ENCODE measurements around the gene ZBTB6.

The ZBTB6 gene

GRCh38 chr9:122883125-122883524 is 30.0 kb downstream of the ZBTB6 start:
- Histone ChIP-seq H3K4me1 (ENCODE audit: control insufficient read depth, insufficient read depth, low read length) (no peaks in the 10 kb centered on the region), H3K36me3 (ENCODE audit: control insufficient read depth in 2 of 2, insufficient read depth in 1 of 2, low read length in 2 of 2) (peaks cover 47 to 73% of the 10 kb centered on the region in 2 experiments), H3K4me3 (ENCODE audit: low read depth, low read length) (no peak overlapping the region), H3K9me3 (ENCODE audit: control insufficient read depth, insufficient read depth, low read depth, low read length) (no peaks in the 10 kb centered on the region), H3K27ac (ENCODE audit: extremely low read depth, low read depth, low read length) (no peak overlapping the region)
- TF ChIP-seq ZNF148 (tag by site-specific recombination; IDR thresholded peaks at IDR 0.05; ENCODE audit: borderline replicate concordance) (no peak), WT1 (tag by site-specific recombination; IDR thresholded peaks at IDR 0.05) (no peak), ZNF544 (tag by site-specific recombination; IDR thresholded peaks at IDR 0.05) (no peak), ZFP41 (tag by site-specific recombination; IDR thresholded peaks at IDR 0.05; ENCODE audit: borderline replicate concordance) (no peak), TRIM28 (IDR thresholded peaks at IDR 0.05; ENCODE audit: borderline replicate concordance, low read length) (no peak), ZBTB44 (tag by site-specific recombination; IDR thresholded peaks at IDR 0.05) (no peak), ZNF548 (tag by site-specific recombination; IDR thresholded peaks at IDR 0.05) (no peak), ZNF670 (tag by site-specific recombination; IDR thresholded peaks at IDR 0.05; ENCODE audit: low read depth) (no peak), ZNF132 (tag by site-specific recombination; IDR thresholded peaks at IDR 0.05; ENCODE audit: borderline replicate concordance) (no peak), ZNF473 (tag by site-specific recombination; IDR thresholded peaks at IDR 0.05) (no peak), ZNF639 (tag by site-specific recombination; IDR thresholded peaks at IDR 0.05) (no peak), ZNF48 (tag by site-specific recombination; IDR thresholded peaks at IDR 0.05) (no peak), GLIS2 (tag by site-specific recombination; IDR thresholded peaks at IDR 0.05) (no peak), ZNF174 (tag by site-specific recombination; IDR thresholded peaks at IDR 0.05) (no peak), OSR2 (tag by site-specific recombination; IDR thresholded peaks at IDR 0.05) (no peak), ZNF202 (tag by site-specific recombination; IDR thresholded peaks at IDR 0.05; ENCODE audit: borderline replicate concordance) (no peak), HOXA7 (CRISPR knock-in tag; IDR thresholded peaks at IDR 0.05; ENCODE audit: borderline replicate concordance) (no peak), ZNF398 (tag by site-specific recombination; IDR thresholded peaks at IDR 0.05) (no peak)
- CTCF ChIA-PET = interaction anchor here (0.6 to 1.4 kb wide), 3 partner anchors 8 to 467 kb away, joined by 3 read pairs; no protein-coding TSS in a partner anchor
- POLR2A ChIA-PET = no interaction called here

- Histone ChIP-seq H3K4me3 (ENCODE audit: low read depth, low read length) (no peak overlapping the region), H3K9me3 (ENCODE audit: control insufficient read depth, insufficient read depth, low read depth, low read length) (no peaks in the 10 kb centered on the region), H3K36me3 (ENCODE audit: control insufficient read depth in 2 of 2, insufficient read depth in 1 of 2, low read length in 2 of 2) (peaks cover 54 to 88% of the 10 kb centered on the region in 2 experiments), H3K4me1 (ENCODE audit: control insufficient read depth, insufficient read depth, low read length) (no peaks in the 10 kb centered on the region), H3K27ac (ENCODE audit: extremely low read depth, low read depth, low read length) (no peak overlapping the region)
- CTCF ChIA-PET = interaction anchor here (0.6 kb wide), 1 partner anchor 373 kb away, joined by 3 read pairs; no protein-coding TSS in a partner anchor
- POLR2A ChIA-PET = no interaction called here
- TF ChIP-seq ZNF544 (tag by site-specific recombination; IDR thresholded peaks at IDR 0.05) (no peak), ZNF394 (tag by site-specific recombination; IDR thresholded peaks at IDR 0.05; ENCODE audit: borderline replicate concordance) (no peak), ZNF692 (tag by site-specific recombination; IDR thresholded peaks at IDR 0.05) (no peak), ZNF132 (tag by site-specific recombination; IDR thresholded peaks at IDR 0.05; ENCODE audit: borderline replicate concordance) (no peak), RBAK (tag by site-specific recombination; IDR thresholded peaks at IDR 0.05) (no peak), ZBTB10 (tag by site-specific recombination; IDR thresholded peaks at IDR 0.05) (no peak), ZNF138 (tag by site-specific recombination; IDR thresholded peaks at IDR 0.05; ENCODE audit: borderline replicate concordance) (no peak), ZNF558 (tag by site-specific recombination; IDR thresholded peaks at IDR 0.05) (no peak)
Measured at GRCh38 chr9:122879443-122879842, 33.7 kb downstream of the ZBTB6 start.

Data from HEK293 (cell line).